Epithelial cell of prostate (primary cell): ENCODE results near the gene SPINDOC.
"Not testable (repeated sequence)": the region's sequence is repeated elsewhere in the genome, so short reads cannot be mapped to it uniquely, and the experiment has no call there.

Source experiments
- DNase-seq: peaks from one replicate; pipeline ENCODE4 v3.0.0-alpha.2; 2011; ENCODE audit warnings: low read depth, low spot score
- H3K27ac ChIP-seq: fragments of 450-650 bp; 2 replicates; pipeline ENCODE4 v1.5.1; 2017; ENCODE audit warnings: mild to moderate bottlenecking

Gene SPINDOC

GRCh38 chr11:63849691-63850090 lies 36.4 kb downstream of the SPINDOC start:
- no peak overlapping the region for H3K27ac ChIP-seq
- DNase-seq, result no peak

- no peak for DNase-seq
- no peak overlapping the region for H3K27ac ChIP-seq
Measured at GRCh38 chr11:63850920-63851319, 37.7 kb downstream of the SPINDOC start.

GRCh38 chr11:63851364-63851763 lies 38.1 kb downstream of the SPINDOC start:
- no peak for DNase-seq
- no peak overlapping the region for H3K27ac ChIP-seq

GRCh38 chr11:63853476-63853875 lies 40.2 kb downstream of the SPINDOC start:
- DNase-seq, result no peak
- H3K27ac ChIP-seq, result no peak overlapping the region

GRCh38 chr11:63854696-63855095 lies 41.4 kb downstream of the SPINDOC start:
- no peak for DNase-seq
- H3K27ac ChIP-seq, result no peak overlapping the region

GRCh38 chr11:63855975-63856374 lies 42.7 kb downstream of the SPINDOC start:
- DNase-seq, result no peak
- no peak overlapping the region for H3K27ac ChIP-seq

- DNase-seq, result no peak
Measured at GRCh38 chr11:63858628-63859550, 45.6 kb downstream of the SPINDOC start.

GRCh38 chr11:63862923-63863322 lies 49.7 kb downstream of the SPINDOC start:
- H3K27ac ChIP-seq, result no peak overlapping the region
- no peak for DNase-seq

More at GRCh38 chr11:63858628-63859550, 45.6 kb downstream of the SPINDOC start:
- H3K27ac ChIP-seq, result no peak overlapping the region

GRCh38 chr11:63863620-63864019 lies 50.4 kb downstream of the SPINDOC start:
- not testable (repeated sequence) for H3K27ac ChIP-seq, DNase-seq

GRCh38 chr11:63866211-63866610 lies 53.0 kb downstream of the SPINDOC start:
- H3K27ac ChIP-seq, result no peak overlapping the region
- no peak for DNase-seq

- H3K27ac ChIP-seq, result no peak overlapping the region
- no peak for DNase-seq
Measured at GRCh38 chr11:63867511-63867910, 54.3 kb downstream of the SPINDOC start.

GRCh38 chr11:63868399-63869064 lies 55.3 kb downstream of the SPINDOC start:
- H3K27ac ChIP-seq, result peak overlapping the region; percentile 35
- DNase-seq, result no peak

- H3K27ac ChIP-seq, result peak overlapping the region; percentile 35
- peak; percentile 56 for DNase-seq
Measured at GRCh38 chr11:63869171-63869591, 55.9 kb downstream of the SPINDOC start.

GRCh38 chr11:63869683-63870082 lies 56.4 kb downstream of the SPINDOC start:
- H3K27ac ChIP-seq, result peak overlapping the region; percentile 35

GRCh38 chr11:63870351-63871140 lies 57.3 kb downstream of the SPINDOC start:
- DNase-seq, result no peak
- no peak overlapping the region for H3K27ac ChIP-seq

More at GRCh38 chr11:63869683-63870082, 56.4 kb downstream of the SPINDOC start:
- DNase-seq, result no peak

GRCh38 chr11:63871962-63872799 lies 58.9 kb downstream of the SPINDOC start:
- DNase-seq, result peak; percentile 72
- peak overlapping the region; percentile 28 for H3K27ac ChIP-seq

- H3K27ac ChIP-seq, result no peak overlapping the region
- DNase-seq, result no peak
Measured at GRCh38 chr11:63872800-63873197, 59.5 kb downstream of the SPINDOC start.

- H3K27ac ChIP-seq, result no peak overlapping the region
Measured at GRCh38 chr11:63873311-63873710, 60.1 kb downstream of the SPINDOC start.

GRCh38 chr11:63874511-63874910 lies 61.3 kb downstream of the SPINDOC start:
- no peak overlapping the region for H3K27ac ChIP-seq
- DNase-seq, result no peak

More at GRCh38 chr11:63873311-63873710, 60.1 kb downstream of the SPINDOC start:
- DNase-seq, result no peak
